HuH-7.5 (cell line): ENCODE data around the gene PIK3IP1.
"Not testable (repeated sequence)": the region's sequence is repeated elsewhere in the genome, so short reads cannot be mapped to it uniquely, and the experiment has no call there.

Experiments used
- DNase-seq: peaks from one replicate; pipeline ENCODE4 v3.0.0; 2011; ENCODE audit warnings: low spot score

Gene PIK3IP1

DNA sequence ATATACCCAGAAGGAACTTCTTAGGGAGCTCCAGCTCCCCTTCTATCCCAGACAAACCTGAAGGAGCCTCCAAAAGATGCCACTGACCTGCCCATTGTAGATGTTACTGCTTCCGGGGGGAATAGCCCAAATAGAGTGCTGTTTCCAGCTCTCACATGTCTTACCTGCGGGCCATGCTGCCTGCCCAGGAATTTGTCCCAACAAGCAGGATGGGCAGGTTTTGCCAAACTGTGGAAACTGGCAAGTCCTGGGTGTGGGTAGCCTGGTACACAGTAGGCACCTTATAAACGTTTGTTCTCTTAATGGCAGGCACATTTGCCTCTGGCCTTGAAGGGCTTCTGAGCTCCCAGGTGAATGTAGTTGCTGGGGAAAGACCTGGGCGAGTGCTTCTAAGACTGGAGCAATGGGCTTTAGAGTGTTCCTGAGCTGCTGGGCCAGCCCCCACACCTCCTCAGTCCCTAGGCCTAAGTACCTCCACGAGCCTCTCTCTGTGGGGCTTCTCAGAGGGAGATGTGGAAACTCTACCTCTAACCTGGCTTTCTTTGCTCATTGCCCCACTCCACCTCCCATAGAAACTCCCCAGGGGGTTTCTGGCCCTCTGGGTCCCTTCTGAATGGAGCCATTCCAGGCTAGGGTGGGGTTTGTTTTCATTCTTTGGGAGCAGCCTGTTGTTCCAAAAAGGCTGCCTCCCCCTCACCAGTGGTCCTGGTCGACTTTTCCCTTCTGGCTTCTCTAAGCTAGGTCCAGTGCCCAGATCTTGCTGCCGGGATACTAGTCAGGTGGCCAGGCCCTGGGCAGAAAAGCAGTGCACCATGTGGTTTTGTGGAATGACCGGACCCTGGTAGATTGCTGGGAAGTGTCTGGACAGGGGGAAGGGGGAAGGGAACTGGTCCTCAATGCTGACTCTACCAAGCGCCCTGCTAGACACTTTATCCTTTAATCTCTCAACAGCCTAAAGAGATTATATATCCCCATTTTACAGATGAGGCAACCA lies 43.0 kb downstream of the PIK3IP1 start:
- no peak for DNase-seq

DNA sequence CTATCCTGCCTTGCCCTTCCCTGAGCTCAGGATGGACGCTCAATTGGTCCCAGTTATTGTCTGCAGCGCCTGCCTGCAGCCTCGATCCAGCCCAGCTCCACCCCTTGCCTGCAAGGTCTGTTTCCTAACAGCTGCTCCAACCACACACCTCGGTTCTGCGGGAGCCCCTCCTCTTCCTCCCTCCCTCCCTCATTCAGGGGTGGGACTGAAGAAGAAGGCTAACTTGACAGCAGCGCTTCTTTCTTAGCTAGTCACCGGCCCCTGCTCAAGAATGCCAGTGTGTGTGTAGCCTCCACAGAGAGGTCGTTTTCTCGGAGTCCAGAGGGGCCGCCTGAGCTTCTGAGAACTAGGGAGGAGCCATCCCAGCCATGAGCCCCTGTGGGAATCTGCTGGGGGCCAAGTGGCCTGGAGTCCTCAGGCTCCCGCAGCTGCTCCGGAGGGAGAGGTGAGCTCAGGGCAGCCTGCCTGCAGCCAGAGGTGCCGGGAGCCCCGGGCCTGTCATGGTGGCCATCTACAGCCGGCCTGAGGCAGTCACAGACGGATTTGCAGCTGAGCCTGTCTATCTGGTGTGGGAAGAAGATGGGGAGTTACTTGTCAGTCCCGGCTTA lies 44.0 kb downstream of the PIK3IP1 start:
- no peak for DNase-seq

DNA sequence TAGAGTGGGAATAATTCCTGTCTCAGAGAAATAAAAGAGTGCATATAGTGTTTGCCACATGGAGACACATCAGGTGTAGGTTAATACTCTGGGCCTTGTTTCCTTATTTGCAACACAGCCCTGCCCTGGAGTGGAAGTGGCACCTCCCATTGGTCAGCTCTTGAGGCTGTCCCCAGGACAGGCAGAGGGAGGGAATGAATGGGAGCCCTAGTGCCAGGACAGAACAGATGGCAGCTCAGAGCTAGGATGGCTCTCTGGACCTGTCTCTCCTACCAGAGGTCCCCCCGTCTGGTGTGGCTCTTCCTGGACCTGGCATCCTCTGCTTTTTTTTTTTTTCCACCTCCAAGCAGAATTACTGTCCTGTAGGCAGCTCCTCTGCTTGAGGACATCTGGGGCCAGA lies 44.6 kb downstream of the PIK3IP1 start:
- DNase-seq, result no peak

DNA sequence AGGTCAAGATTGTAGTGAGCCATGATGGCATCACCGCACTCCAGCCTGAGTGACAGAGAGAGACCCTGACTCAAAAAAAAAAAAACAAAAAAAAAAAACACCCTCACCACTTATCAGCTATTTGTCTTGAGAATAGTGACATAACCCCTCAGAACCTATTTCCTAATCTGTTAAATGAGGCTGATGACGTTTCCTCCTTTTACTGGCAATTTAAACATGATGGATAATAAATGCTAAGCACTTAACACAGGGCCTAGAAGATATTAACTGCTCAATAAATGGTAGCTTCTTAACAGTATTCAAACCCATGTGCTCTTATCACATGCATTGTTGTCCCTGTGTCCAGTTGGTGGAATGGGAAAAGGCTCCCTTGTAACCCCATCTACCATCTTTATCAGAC lies 45.6 kb downstream of the PIK3IP1 start:
- DNase-seq, result no peak

DNA sequence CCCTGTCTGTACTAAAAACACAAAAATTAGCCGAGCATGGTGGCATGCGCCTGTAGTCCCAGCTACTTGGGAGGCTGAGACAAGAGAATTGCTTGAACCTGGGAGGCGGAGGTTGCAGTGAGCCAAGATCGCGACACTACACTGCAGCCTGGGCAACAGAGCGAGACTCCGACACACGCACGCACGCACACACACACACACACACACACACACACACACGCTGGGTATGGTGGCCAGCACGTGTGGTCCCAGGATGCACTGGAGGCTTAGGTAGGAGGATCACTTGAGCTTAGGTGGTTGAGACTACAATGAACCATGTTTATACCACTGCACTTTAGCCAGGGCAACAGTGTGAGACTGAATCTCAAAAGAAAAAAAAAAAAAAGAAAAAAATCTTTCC lies 46.3 kb downstream of the PIK3IP1 start:
- DNase-seq, result not testable (repeated sequence)

DNA sequence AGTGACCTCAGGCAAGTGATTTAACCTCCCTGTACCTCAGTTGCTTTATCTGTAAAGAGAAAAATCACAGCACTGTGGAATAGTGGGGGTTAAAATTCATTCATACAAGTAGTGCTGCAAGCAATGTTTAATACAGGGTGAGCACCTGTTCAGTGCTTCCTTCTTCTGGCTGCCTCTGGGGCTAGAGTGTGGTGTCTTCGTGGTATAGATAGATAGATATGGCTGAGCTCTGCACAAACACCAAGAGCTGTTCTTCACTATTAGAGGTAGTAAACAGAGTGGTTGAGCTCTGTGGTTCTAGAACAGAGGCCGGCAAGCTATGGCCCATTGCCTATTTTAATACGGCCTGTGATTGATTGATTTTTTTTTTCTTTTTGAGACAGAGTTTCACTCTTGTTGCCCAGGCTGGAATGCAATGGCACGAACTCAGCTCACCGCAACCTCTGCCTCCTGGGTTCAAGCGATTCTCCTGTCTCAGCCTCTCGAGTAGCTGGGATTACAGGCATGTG lies 47.3 kb downstream of the PIK3IP1 start:
- no peak for DNase-seq

DNA sequence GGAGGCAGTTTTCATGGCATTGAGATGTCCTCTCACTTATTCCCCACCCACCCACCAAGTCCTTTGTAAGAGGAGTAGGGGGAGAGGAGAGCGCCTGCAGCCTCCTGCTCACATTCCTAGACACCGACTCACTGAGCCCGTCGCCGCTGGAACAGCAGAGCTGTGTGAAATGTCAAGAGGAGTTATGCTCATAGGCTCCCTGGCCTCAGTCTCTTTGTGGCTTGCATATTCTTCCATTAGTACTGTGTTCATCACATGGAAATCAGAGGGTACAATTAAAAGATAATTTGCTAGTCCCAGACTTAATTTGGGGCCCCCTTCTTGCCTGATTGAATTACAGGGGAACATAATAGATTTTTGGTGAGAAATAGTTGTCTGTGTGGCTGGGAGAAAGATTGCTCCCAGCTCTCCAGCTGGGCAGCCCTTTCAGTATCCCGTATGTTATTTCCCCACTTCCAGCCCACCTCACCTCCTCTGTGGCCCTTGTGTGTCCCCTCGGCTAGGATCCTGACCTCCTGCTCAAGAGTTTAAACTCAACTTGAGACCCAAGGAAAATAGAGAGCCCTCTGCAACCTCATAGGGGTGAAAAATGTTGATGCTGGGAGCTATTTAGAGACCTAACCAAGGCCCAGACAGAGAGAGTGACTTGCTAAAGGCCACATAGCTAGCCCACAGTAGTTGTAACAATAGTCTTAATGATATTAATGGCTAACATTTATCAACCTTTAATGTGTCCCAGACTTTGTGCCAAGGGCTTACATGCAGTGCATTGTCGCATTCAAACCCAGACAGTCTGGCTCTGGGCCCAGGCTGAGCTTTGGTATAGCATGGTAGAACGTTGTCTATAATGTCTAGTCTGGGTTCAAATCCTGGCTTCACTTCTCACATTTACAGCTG lies 48.0 kb downstream of the PIK3IP1 start:
- DNase-seq, result no peak

DNA sequence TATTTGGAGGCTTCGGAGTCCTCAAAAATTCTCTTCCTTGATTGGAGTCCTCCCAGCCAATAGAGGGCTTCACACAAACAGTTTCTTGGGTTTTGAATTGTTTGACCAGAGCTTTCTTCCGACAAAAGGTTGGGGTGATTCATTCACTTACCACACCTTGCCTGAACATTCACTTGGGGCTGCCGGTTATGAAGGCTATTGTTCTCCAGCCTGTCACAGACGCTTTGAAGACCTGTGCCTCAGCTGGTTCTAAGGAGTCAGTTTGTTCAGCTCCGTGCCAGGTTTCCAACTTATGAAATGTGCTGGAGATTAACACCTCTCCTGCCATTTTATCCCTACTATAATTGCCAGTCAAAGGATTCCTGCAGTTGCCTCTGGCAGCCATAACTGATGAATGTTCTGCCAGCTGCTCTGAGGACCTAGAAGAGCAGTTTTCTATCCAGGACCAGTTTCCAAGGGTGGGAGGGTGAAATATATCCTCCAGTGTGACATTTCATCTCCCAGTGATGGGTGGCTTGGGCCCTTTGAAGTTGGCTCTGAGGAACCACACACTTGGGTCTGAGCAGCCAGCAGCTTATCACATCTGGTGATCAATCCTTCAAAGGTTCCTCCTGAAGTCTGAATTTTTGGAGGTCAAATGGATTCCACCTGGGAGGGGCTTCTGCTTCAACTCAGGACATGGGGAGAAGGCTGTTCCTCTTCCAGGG lies 48.8 kb downstream of the PIK3IP1 start:
- no peak for DNase-seq

DNA sequence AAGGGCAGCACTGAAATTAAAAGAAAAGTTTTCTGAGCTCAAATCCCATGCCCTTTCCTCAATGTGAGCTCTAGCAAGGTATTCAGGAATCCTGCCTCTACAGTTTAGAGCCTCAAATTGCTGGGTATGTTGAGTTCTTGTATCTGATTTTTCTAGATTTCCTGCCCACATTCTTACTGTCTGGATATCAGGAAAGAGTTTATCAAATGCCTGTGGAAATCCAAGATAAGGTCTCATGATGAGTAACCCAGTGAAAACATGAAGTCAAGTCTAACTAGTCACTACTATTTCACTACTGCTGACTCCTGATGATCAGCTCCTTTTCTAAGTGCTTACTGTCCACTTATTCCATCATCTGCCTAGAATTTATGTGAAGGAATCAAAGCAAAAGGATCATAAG lies 50.4 kb downstream of the PIK3IP1 start:
- no peak for DNase-seq

DNA sequence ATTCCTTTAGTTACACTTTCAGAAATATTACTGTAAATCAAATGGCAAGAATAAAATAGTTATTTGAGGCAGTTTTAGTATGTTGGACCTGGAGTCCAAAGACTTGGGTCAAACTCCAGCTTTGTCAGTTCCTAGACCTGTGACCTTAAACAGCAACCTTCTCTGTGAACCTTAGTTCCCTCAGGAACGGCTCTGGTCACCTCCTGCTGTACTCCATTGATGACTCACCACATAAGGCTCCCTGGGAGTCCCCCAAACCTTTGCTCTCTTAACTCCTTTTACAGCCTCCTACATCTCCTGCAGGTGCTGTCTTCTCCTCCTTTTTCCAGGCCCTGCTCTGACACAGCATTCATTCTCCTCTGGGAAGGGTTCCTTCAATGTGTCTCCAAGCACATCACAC lies 51.1 kb downstream of the PIK3IP1 start:
- no peak for DNase-seq

DNA sequence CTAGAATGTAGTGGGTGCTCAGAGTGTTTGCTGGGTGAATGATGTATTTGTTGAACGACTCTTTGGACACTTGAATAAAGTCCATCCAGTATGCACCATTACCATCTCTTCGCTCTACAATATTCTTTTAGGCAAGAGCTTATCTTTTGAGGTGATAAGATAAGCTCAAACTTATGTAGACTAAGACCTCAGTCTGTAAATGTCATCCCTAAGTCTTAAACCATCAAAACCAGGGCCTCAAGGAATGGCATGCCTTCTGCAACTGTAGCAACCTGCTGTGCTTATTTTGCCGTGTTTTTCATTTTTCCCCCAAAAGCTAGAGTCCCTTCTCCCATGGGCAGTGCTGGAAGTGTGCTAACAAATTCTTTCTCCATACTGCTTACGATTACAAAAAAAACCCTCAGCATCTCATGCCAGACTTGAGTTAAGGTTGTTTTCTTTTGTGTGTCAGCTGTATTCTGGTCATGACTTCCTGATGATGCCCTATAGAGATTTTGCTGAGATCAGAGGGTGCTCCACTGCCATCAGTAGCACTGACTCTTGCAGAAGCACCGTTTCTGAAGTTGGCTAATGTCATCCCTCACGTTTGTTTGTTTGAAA lies 52.4 kb downstream of the PIK3IP1 start:
- DNase-seq, result no peak

DNA sequence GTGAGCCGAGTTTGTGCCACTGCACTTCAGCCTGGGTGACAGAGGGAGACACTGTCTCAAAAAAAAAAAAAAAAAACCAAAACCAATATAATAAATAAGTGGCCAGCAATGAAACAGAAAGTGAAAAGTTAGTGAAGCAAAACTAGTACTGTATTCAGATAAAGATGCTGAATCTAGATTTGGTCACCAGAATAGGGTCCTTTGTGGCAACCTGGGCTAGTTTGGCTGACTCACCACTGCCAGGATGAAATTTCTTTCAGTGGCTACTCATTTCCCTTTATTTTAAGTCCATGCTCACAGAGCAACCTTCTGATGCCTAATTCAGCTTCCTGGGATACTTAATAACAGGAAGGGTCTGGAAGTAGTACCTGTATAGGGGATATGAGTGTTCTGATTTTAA lies 54.2 kb downstream of the PIK3IP1 start:
- DNase-seq, result no peak

DNA sequence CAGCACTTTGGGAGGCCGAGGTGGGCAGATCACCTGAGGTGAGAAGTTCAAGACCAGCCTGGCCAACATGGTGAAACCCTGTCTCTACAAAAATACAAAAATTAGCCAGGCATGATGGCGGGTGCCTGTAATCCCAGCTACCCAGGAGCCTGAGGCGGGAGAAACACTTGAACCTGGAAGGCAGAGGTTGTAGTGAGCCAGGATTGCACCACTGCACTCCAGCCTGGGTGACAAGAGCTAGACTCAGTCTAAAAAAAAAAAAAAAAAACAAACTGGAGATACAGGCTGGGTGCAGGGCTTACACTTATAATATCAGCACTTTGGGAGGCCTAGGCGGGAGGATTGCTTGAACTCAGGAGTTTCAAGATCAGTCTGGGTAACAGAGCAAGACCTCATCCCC lies 56.2 kb downstream of the PIK3IP1 start:
- not testable (repeated sequence) for DNase-seq

DNA sequence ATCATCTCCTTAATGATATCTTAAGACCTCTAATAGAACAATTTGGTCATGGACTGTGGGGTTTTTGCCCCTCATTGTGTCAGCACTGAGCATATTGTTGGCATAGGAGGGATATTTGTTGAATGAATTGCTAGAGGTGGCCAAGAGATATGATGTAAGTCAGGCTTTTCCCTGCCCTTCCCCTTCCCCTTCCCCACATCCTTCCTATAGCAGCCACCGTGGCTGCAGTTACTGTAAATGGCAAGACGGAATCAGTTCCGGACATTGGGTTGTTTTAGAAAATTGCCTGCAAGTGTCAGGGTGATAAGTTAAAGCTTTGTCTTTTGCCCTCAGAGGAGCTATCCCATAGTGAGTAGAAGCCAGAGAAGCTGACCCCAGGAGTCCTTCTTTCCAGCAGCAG lies 57.2 kb downstream of the PIK3IP1 start:
- no peak for DNase-seq

DNA sequence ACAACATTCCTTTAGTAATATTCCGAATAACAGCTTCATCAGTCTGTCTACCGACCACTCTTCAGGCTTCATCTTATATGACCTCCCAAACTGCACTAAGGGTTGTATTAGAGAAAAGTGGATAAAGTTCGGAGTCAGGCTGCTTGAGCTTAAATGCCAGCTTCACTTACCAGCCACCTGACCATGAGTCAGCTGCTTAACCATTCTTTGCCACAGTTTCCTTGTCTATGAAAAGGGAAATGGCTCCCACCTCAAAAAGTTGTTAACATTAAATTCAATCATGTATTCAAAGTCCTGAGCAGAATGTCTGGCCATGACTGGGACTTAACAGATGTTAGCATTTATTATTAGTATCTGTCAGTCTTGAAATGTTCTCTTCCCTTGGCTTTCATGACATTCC lies 59.3 kb downstream of the PIK3IP1 start:
- no peak for DNase-seq
